ENCODE measurements around the gene CCL21.
"Not testable (repeated sequence)": the region's sequence is repeated elsewhere in the genome, so short reads cannot be mapped to it uniquely, and the experiment has no call there.

Gene CCL21, protein sequence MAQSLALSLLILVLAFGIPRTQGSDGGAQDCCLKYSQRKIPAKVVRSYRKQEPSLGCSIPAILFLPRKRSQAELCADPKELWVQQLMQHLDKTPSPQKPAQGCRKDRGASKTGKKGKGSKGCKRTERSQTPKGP

GRCh38 chr9:34710023-34710422, at the start of gene CCL21:
Gene CCL21 (minus strand): TSS chr9:34710136. CDS start chr9:34710066, 70 bp downstream.
- intact Hi-C loops (cut with DNase I), result no loop called here
- DNase-seq, result no peak

DNA sequence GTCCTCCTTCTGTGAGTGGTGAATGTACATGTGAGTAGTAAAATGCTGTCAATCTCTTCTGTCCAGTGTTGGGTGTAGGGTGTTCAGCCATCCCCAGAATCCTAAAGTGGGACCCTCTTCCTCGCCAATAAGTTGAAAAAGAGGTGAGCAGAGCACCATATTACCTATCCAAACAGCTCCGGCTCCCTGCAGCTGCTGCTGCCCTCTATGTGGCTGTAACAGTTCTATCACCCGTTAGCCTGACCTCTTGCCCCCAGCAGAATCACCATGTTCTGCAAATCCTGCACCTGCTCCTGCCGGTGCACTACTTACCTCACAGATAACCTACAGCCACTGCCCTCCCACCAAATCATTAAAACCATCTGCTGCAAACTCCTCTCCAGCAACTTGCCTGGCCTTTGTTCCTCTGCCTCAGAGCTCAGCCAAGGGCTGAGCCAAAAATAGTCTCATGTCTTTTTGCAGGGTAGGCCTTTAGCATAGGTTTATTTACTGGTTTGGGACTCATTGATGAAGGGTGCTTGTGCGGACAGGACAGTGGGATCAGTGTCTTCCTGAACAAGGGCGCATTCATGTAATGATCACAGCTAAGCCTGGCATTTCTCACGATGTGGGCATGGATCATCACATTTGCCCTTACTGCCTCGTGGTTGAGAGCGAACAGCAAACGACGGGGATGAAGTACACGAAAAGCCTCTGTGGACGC, 49.6 kb upstream of the CCL21 start:
- DNase-seq, result peak in 5 of 10 donors; percentile 14 to 87 (median 38)
- intact Hi-C loops (cut with DNase I), result loop anchor here (5.0 kb wide), 1 partner anchor 233 kb away; no protein-coding TSS in a partner anchor

GRCh38 chr9:34750320-34750719, 40.4 kb upstream of the CCL21 start:
- DNase-seq; intact Hi-C loops (cut with DNase I): not testable (repeated sequence)

GRCh38 chr9:34746526-34746925, 36.6 kb upstream of the CCL21 start:
- intact Hi-C loops (cut with DNase I), result no loop called here

DNA sequence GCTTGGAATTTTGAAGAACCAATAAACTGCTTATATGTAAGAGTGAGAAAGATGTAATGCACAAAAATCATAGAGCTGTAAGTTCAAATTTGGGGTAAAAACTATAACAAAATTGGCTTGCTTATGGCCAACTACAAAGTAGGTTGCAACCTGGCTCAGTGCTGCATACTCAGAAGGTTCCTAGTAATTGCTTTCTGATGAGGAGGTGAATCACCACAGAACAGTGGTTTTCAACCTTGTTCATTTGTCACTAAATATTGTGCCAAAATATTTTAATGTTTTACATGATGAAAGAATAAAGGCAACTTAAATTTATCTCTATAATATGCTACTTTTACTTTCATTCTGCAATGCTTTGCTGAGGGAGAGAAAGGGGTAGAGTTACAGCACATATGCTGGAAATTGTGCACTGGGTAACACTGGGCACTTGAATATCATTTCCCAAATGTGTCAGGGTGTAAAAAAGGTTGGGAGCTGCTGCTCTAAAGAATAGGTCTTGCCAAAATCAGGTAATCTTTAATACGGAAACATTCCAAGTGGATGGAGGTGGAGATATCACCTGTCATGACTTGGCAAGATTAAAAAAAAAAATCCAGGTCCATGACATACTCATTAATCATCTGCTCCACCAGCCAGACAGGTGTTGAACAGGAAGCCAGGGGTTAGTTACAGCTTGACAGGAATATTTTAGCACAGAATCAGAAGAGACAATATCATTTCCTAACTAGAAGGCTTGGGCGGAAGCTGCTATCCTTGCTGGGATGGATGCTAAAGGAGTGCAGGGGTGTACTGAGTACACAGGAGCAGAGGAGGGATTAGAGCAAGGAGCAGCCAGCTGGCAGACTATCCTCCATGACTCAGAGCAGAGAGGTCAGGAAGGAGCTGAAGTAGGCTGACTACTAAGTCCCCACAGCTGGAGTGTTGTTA, 34.6 kb upstream of the CCL21 start:
- intact Hi-C loops (cut with DNase I), result no loop called here
- no peak for DNase-seq

More at GRCh38 chr9:34746526-34746925, 36.6 kb upstream of the CCL21 start:
- no peak for DNase-seq

DNA sequence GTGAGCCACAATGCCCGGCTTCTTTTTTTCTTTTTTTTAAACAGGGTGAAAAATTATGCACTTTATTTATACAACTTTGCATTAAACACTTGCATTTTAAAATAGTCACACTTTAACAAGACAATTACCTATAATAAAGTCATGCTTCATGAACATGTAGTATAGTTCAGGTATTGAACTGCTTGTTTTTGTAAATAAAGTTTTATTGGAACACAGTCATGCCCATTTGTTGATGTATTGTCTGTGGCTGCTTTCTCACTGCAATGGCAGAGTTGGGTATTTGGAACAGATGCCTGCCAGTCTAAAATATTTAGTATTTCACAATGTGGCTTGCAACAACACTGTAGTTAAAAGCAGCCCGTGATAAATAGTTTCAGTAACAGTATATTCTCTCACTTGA, 32.8 kb upstream of the CCL21 start:
- DNase-seq, result no peak
- intact Hi-C loops (cut with DNase I), result no loop called here

DNA sequence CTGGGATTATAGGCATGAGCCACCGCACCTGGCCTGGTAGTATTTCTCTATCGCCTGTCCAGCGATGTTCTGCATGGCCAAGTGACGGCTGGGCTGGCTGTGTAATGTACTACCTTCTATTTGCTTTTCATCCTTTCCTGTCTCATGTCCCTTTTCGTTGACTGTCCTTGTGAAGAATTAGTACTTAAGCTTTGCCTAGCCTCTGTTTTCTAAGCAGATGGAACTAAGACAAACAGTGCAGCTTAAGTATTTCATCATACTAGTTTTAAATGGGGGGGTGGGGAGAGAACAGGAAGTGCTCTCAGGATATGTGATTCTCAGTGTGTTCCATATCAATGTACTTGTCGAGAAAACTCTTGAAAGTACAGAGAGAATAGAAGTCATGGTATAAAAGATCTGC, 31.7 kb upstream of the CCL21 start:
- DNase-seq, result no peak
- intact Hi-C loops (cut with DNase I), result no loop called here

DNA sequence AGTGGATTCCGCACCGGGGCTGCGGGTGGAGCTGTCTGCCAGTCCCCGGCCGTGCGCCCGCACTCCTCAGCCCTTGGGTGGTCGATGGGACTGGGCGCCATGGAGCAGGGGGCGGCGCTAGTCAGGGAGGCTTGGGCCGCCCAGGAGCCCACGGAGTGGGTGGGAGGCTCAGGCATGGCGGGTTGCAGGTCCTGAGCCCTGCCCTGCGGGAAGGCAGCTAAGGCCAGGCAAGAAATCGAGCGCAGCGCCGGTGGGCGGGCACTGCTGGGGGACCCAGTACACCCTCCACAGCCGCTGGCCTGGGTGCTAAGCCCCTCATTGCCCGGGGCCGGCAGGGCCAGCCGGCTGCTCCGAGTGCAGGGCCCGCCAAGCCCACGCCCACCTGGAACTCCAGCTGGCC, 30.2 kb upstream of the CCL21 start:
- intact Hi-C loops (cut with DNase I); DNase-seq: not testable (repeated sequence)

- intact Hi-C loops (cut with DNase I), result no loop called here
- no peak for DNase-seq
These were observed 27.8 kb upstream of the CCL21 start for GRCh38 chr9:34737677-34738260.

GRCh38 chr9:34734720-34735119, 24.8 kb upstream of the CCL21 start:
- intact Hi-C loops (cut with DNase I), result no loop called here
- DNase-seq, result no peak

GRCh38 chr9:34732886-34733285, 22.9 kb upstream of the CCL21 start:
- no peak for DNase-seq

GRCh38 chr9:34732478-34732877, 22.5 kb upstream of the CCL21 start:
- intact Hi-C loops (cut with DNase I), result no loop called here
- DNase-seq, result no peak

More at GRCh38 chr9:34732886-34733285, 22.9 kb upstream of the CCL21 start:
- intact Hi-C loops (cut with DNase I), result no loop called here

DNA sequence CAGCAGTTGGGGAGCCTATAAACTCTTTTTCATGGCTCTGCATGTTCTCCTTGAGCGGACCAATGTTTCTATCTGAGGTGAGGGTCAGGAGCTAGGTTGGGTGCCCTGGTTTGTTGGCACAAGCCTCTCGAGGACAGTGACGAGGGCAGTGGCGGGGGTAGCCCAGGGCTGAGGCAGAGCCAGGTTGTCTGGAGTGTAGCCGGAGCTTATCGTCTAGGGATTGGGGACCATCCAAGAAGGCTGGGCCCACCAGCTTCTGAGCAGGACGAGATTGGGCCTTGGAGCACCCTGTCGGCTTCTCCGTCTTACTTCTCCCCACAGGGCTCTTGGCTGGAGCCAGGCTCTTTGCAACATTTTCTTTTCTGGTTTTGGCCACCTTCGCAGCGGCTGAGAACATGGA, 13.2 kb upstream of the CCL21 start:
- intact Hi-C loops (cut with DNase I), result no loop called here
- DNase-seq, result no peak

- intact Hi-C loops (cut with DNase I); DNase-seq: not testable (repeated sequence)
These were observed 9.8 kb upstream of the CCL21 start for GRCh38 chr9:34719769-34720025.

- no peak for DNase-seq
- intact Hi-C loops (cut with DNase I), result no loop called here
These were observed 9.3 kb upstream of the CCL21 start for GRCh38 chr9:34719021-34719768.

- intact Hi-C loops (cut with DNase I), result no loop called here
- no peak for DNase-seq
These were observed 8.2 kb upstream of the CCL21 start for GRCh38 chr9:34717996-34718614.

- no peak for DNase-seq
- intact Hi-C loops (cut with DNase I), result no loop called here
These were observed 6.8 kb upstream of the CCL21 start for GRCh38 chr9:34716711-34717110.

DNA sequence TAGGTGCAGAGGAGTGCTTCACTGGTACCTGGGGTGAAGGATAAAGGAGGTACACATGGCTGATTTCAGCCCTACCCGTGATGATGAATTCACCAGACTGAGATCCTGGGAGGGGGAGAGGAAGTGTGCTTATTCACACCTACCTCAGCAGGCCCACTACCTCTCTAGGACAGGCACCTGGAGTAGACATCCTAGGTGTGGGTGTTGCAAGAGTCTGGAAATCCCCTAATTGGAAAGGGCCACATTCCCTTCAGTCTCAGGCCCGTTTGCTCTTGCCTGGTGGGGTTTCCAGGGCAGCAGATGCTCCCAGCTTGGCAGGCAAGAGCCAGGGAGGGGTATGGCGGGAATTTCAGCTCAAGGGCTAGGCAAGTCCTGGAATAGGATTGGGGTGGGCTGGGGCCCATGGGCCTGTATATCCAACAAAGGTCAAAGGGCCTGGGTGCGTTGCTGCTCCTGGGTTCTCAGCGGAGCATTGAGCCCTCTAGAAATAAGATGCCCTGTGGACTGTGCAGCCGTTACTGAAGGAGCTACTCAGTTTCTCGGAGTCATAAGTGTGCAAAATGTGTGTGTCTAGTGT, 5.8 kb upstream of the CCL21 start:
- intact Hi-C loops (cut with DNase I), result no loop called here
- no peak for DNase-seq

GRCh38 chr9:34714007-34714406, 4.1 kb upstream of the CCL21 start:
- intact Hi-C loops (cut with DNase I), result no loop called here
- DNase-seq, result no peak

- intact Hi-C loops (cut with DNase I), result no loop called here
- DNase-seq, result no peak
These were observed 2.2 kb upstream of the CCL21 start for GRCh38 chr9:34712140-34712539.

Data from posterior cingulate gyrus (tissue), 11 donors.